Fibroblast of lung (primary cell): ENCODE results near the gene ATP6V1A. TPM values are rescaled to one million over a fixed set of nuclear protein-coding genes. Genes with fewer than 3 reads are reported as not detected.

Experiments
- DNase-seq, 2 donors: peaks; one replicate each; pipeline versions ENCODE4 v3.0.0 to v3.0.0-alpha.2; 2010; ENCODE audit warnings: low read depth in 2 of 2
- H2AFZ ChIP-seq: 2 replicates; pipeline ENCODE4 v1.5.1; 2012; ENCODE audit warnings: low read length, control low read depth, inconsistent platforms
- H3K27ac ChIP-seq: 2 replicates; pipeline ENCODE4 v1.5.1; 2011; ENCODE audit warnings: low read length, control low read depth; ENCODE audit not compliant: insufficient read depth
- H3K27me3 ChIP-seq: 2 replicates; pipeline ENCODE4 v1.5.1; 2011; ENCODE audit warnings: mild to moderate bottlenecking, low read length; ENCODE audit not compliant: control insufficient read depth, insufficient read depth
- H3K36me3 ChIP-seq: 2 replicates; pipeline ENCODE4 v1.5.1; 2011; ENCODE audit warnings: low read length; ENCODE audit not compliant: control insufficient read depth, insufficient read depth
- H3K4me1 ChIP-seq: 2 replicates; pipeline ENCODE4 v1.5.1; 2011; ENCODE audit warnings: low read length; ENCODE audit not compliant: control insufficient read depth, insufficient read depth; ENCODE audit errors: extremely low read depth
- H3K4me2 ChIP-seq: 2 replicates; pipeline ENCODE4 v1.5.1; 2011; ENCODE audit warnings: low read length, control low read depth; ENCODE audit not compliant: insufficient read depth; ENCODE audit errors: extremely low read depth
- H3K4me3 ChIP-seq, 4 experiments: fragments of 200-600 bp in 1 of 4; sonication (generic) in 1 of 4; replicated peaks in 1 of 4; 2 replicates each; pipeline ENCODE4 v1.5.1; 2011 to 2016; ENCODE audit warnings: low read length in 4 of 4, low read depth in 3 of 4, mild to moderate bottlenecking in 3 of 4, control low read depth in 2 of 4, inconsistent platforms in 1 of 4, mixed read lengths in 1 of 4; ENCODE audit not compliant: insufficient read depth in 1 of 4; ENCODE audit errors: control extremely low read depth in 1 of 4
- H3K79me2 ChIP-seq: 2 replicates; pipeline ENCODE4 v1.5.1; 2012; ENCODE audit warnings: mild to moderate bottlenecking, low read length, inconsistent platforms; ENCODE audit not compliant: control insufficient read depth, insufficient read depth
- H3K9ac ChIP-seq: 2 replicates; pipeline ENCODE4 v1.5.1; 2011; ENCODE audit warnings: mild to moderate bottlenecking, low read length, control low read depth; ENCODE audit not compliant: insufficient read depth
- H3K9me3 ChIP-seq: 2 replicates; pipeline ENCODE4 v1.5.1; 2012; ENCODE audit warnings: low read depth, low read length; ENCODE audit not compliant: control insufficient read depth, insufficient read depth
- H4K20me1 ChIP-seq: 2 replicates; pipeline ENCODE4 v1.5.1; 2011; ENCODE audit warnings: low read length; ENCODE audit not compliant: control insufficient read depth, insufficient read depth; ENCODE audit errors: extremely low read depth
- EZH2 ChIP-seq: IDR thresholded peaks from 2 replicates; pipeline ENCODE4 v1.5.1; 2012; ENCODE audit warnings: low read length, control low read depth, mild to moderate bottlenecking; ENCODE audit errors: missing control alignments
- polyA plus RNA-seq, 2 donors: library from polyadenylated mRNA; depleted of rRNA in 1 of 2; stranded (reverse) in 1 of 2; unstranded in 1 of 2; fragments of >200 nt; gene quantifications; 2 replicates each; pipeline ENCODE4 v1.2.1, GENCODE V29; 2011 to 2012; ENCODE audit warnings: missing spikeins in 1 of 2
- total RNA-seq: library from RNA; depleted of rRNA; stranded (reverse); fragments of >200 nt; gene quantifications from 2 replicates; pipeline ENCODE4 v1.2.1, GENCODE V29; 2014
- TF ChIP-seq, protein P1 (sequence below), 2 donors: IDR thresholded peaks in 1 of 2; conservative IDR thresholded peaks in 1 of 2; 1 replicate in 1 of 2; 2 replicates in 1 of 2; pipeline ENCODE4 v1.5.1; 2011 to 2012; ENCODE audit warnings: low read length in 2 of 2, control low read depth in 1 of 2, inconsistent platforms in 1 of 2, low read depth in 1 of 2, mild to moderate bottlenecking in 1 of 2

ATP6V1A gene
- total and polyA plus RNA-seq, 2 donors (not counting 1 experiment from before 2014, with no cell fraction given), result 75.7 to 213 TPM

GRCh38 chr3:113747283-113748046 lies 630 bp downstream of the ATP6V1A start:
- peaks cover 70% of the 10 kb centered on the region for H3K79me2 ChIP-seq
- H3K27me3 ChIP-seq, result no peaks in the 10 kb centered on the region
- H3K4me3 ChIP-seq, result peak overlapping the region; percentile 82 to 100 (median 92)
- DNase-seq, result peak in 1 of 2 donors; percentile 38
- TF ChIP-seq EZH2, result no peak
- TF ChIP-seq, protein P1, sequence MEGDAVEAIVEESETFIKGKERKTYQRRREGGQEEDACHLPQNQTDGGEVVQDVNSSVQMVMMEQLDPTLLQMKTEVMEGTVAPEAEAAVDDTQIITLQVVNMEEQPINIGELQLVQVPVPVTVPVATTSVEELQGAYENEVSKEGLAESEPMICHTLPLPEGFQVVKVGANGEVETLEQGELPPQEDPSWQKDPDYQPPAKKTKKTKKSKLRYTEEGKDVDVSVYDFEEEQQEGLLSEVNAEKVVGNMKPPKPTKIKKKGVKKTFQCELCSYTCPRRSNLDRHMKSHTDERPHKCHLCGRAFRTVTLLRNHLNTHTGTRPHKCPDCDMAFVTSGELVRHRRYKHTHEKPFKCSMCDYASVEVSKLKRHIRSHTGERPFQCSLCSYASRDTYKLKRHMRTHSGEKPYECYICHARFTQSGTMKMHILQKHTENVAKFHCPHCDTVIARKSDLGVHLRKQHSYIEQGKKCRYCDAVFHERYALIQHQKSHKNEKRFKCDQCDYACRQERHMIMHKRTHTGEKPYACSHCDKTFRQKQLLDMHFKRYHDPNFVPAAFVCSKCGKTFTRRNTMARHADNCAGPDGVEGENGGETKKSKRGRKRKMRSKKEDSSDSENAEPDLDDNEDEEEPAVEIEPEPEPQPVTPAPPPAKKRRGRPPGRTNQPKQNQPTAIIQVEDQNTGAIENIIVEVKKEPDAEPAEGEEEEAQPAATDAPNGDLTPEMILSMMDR (conservative IDR thresholded peaks at IDR 0.05 in 1 of 2, IDR thresholded peaks at IDR 0.05 in 1 of 2; ENCODE audit: low read depth in 1 of 2, low read length in 2 of 2), result peak in 1 of 2 donors; percentile 3
- H3K4me1 ChIP-seq, result peaks cover 5% of the 10 kb centered on the region
- H3K4me2 ChIP-seq, result peak overlapping the region; percentile 77
- H3K36me3 ChIP-seq, result no peaks in the 10 kb centered on the region
- H2AFZ ChIP-seq, result peak overlapping the region; percentile 89
- peak overlapping the region; percentile 100 for H3K27ac ChIP-seq
- H4K20me1 ChIP-seq, result peaks cover 3% of the 10 kb centered on the region
- no peaks in the 10 kb centered on the region for H3K9me3 ChIP-seq
- H3K9ac ChIP-seq, result peak overlapping the region; percentile 96

- Histone ChIP-seq H3K36me3 (no peaks in the 10 kb centered on the region), H2AFZ (no peak overlapping the region), H3K27ac (no peak overlapping the region), H3K27me3 (no peaks in the 10 kb centered on the region), H3K79me2 (peaks cover 50% of the 10 kb centered on the region), H3K4me3 (no peak overlapping the region), H4K20me1 (no peaks in the 10 kb centered on the region), H3K4me2 (no peak overlapping the region), H3K4me1 (peaks cover 5% of the 10 kb centered on the region), H3K9ac (no peak overlapping the region), H3K9me3 (no peaks in the 10 kb centered on the region)
- DNase-seq, result no peak
- no peak for TF ChIP-seq EZH2
- TF ChIP-seq, protein P1 (conservative IDR thresholded peaks at IDR 0.05 in 1 of 2, IDR thresholded peaks at IDR 0.05 in 1 of 2; ENCODE audit: low read depth in 1 of 2, low read length in 2 of 2), result no peak
These were observed 4.3 kb downstream of the ATP6V1A start for GRCh38 chr3:113751141-113751540.

DNA sequence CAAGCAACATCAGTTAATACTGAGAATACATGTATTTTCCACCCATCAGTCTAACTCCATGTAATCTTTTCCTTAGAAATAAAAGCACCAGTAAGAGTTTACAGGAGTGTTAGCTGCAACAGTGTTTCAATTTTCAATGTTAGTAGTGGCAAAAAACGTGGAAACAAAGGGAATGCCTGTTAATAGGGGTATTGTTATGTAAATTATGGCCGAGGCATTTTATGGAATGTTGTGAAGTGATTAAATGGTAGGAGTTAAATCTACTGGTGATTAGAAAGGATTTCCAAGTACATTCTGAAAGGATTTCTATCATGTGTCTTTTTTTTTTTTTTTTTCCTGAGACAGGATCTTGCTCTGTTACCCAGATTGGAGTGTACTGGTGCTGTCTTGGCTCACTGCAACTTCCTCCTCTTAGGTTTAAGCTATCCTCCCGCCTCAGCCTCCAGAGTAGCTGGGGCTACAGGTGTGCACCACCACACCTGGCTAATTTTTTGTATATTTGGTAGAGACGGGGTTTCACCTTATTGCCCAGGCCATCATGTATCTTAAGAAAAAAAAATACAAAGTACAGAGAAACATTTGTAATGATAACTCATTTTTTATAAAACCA lies 6.6 kb downstream of the ATP6V1A start:
- H3K9ac ChIP-seq, result no peak overlapping the region
- H3K9me3 ChIP-seq, result no peaks in the 10 kb centered on the region
- H3K4me3 ChIP-seq, result no peak overlapping the region
- H4K20me1 ChIP-seq, result no peaks in the 10 kb centered on the region
- no peaks in the 10 kb centered on the region for H3K36me3 ChIP-seq
- H3K79me2 ChIP-seq, result peaks cover 35% of the 10 kb centered on the region
- no peak overlapping the region for H3K27ac ChIP-seq
- peaks cover 5% of the 10 kb centered on the region for H3K4me1 ChIP-seq
- H3K27me3 ChIP-seq, result no peaks in the 10 kb centered on the region
- H2AFZ ChIP-seq, result no peak overlapping the region
- no peak for DNase-seq
- TF ChIP-seq, protein P1 (conservative IDR thresholded peaks at IDR 0.05 in 1 of 2, IDR thresholded peaks at IDR 0.05 in 1 of 2; ENCODE audit: low read depth in 1 of 2, low read length in 2 of 2), result no peak
- TF ChIP-seq EZH2, result no peak
- H3K4me2 ChIP-seq, result no peak overlapping the region
